Esophagus (tissue), 2 donors: ENCODE results near the gene WDR62. TPM values are rescaled to one million over a fixed set of nuclear protein-coding genes. Genes with fewer than 3 reads are reported as not detected.
"Not testable (repeated sequence)": the region's sequence is repeated elsewhere in the genome, so short reads cannot be mapped to it uniquely, and the experiment has no call there.

Experiments used
- H3K27ac ChIP-seq, 2 donors: one replicate each; pipeline ENCODE4 v1.5.1; 2013; ENCODE audit warnings: low read depth in 2 of 2, mild to moderate bottlenecking in 2 of 2, inconsistent platforms in 1 of 2, low read length in 1 of 2, moderate library complexity in 1 of 2
- H3K27me3 ChIP-seq, 2 donors: one replicate each; pipeline ENCODE4 v1.6.1; 2013; ENCODE audit warnings: low read length in 2 of 2, control low read depth in 1 of 2, mild to moderate bottlenecking in 1 of 2; ENCODE audit not compliant: insufficient read depth in 2 of 2, control insufficient read depth in 1 of 2
- H3K36me3 ChIP-seq, 2 donors: one replicate each; pipeline ENCODE4 v1.6.1; 2013; ENCODE audit warnings: low read length in 1 of 2; ENCODE audit not compliant: control insufficient read depth in 2 of 2, insufficient read depth in 2 of 2
- H3K4me1 ChIP-seq, 2 donors: one replicate each; pipeline ENCODE4 v1.6.1; 2013; ENCODE audit warnings: low read length in 1 of 2; ENCODE audit not compliant: control insufficient read depth in 2 of 2, insufficient read depth in 2 of 2
- H3K4me3 ChIP-seq, 2 donors: one replicate each; pipeline ENCODE4 v1.5.1; 2013; ENCODE audit warnings: low read length in 2 of 2, mild to moderate bottlenecking in 2 of 2, low read depth in 1 of 2, moderate library complexity in 1 of 2
- H3K9me3 ChIP-seq, 2 donors: one replicate each; pipeline ENCODE4 v1.6.1; 2013; ENCODE audit warnings: mild to moderate bottlenecking in 2 of 2, low read depth in 1 of 2, low read length in 1 of 2, moderate library complexity in 1 of 2; ENCODE audit not compliant: control insufficient read depth in 2 of 2, insufficient read depth in 1 of 2
- WGBS, 2 donors: extraction: QIAGEN DNeasy Blood & Tissue Kit; methylation state at CpG; one replicate each; pipeline ENCODE4 v1.1.7; 2013; 5-methylcytosine and 5-hydroxymethylcytosine counted together
- polyA plus RNA-seq, 2 donors: library from polyadenylated mRNA; stranded (reverse); fragments of 200-250 nt; gene quantifications; one replicate each; pipeline ENCODE4 v1.2.3, GENCODE V29; 2013
- donor health status: healthy with polysubstance abuse.
- donor health status: Bipolar disorder and iron deficiency.

WDR62 gene
- polyA plus RNA-seq, 2 donors, result 2.1 to 2.7 TPM

DNA sequence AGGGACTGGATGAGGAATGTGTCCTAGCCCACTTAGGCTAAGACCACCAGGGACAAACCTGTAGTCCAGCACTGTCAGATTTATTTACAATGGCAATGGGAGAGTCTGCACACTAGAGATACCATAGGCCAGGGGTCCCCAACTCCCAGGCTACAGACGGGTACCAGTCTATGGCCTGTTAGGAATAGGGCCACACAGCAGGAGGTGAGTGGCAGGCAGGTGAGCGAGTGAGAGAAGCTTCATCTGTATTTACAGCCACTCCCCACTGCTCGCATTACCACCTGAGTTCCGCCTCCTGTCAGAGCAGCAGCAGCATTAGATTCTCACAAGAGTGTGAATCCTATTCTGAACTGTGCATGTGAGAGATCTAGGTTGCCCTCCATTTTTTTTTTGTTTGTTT lies 3.1 kb upstream of the WDR62 start:
- Histone ChIP-seq H3K9me3 (no peaks in the 10 kb centered on the region), H3K27ac (peak overlapping the region in 1 of 2 donors; percentile 15), H3K4me3 (no peak overlapping the region), H3K4me1 (peaks cover 0 to 2% of the 10 kb centered on the region in 2 donors), H3K27me3 (no peaks in the 10 kb centered on the region), H3K36me3 (no peaks in the 10 kb centered on the region)
- WGBS, 2 donors, result 92 to 96% methylated on average over 4 of the region's 4 CpGs

DNA sequence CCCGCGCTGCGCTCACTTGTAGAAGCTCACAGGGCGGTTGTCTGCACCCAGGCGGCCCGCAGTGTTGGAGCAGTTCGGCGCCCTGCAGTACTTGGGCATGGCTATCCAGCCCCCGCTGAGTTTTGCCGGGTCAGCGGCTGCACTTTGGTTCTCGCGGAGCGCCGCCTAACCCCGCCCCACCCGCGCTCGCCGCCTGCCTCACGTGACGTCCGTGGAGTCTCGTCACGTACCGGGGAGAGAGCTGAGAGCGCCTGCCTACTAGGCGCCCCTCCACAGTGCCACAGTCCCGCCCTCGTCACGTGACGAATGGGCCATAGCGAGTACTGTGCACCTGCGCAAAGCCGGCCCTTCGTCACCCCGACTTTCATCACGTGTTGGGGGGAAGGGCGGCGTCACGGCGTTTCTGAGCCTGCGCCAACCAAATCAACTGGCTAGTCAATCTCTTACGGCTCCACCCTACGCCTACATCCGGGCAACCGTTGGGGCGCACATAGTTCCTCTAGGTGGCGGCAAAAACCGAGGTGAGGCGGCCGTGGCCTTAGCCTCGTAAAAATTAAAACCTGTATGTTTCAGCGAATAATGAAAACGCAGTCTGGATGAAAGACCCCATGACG lies 471 bp upstream of the WDR62 start, which contains the start of gene THAP8:
TSS of gene THAP8 (minus strand) at position 167 of the 614 bp plus-strand sequence. CDS start at position 99, 68 bp downstream.
- 0 to 1% methylated on average over 56 of the region's 56 CpGs for WGBS, 2 donors
- Histone ChIP-seq H3K36me3 (no peaks in the 10 kb centered on the region), H3K4me3 (peak within 1 kb of the TSS; percentile 62 to 63)

DNA sequence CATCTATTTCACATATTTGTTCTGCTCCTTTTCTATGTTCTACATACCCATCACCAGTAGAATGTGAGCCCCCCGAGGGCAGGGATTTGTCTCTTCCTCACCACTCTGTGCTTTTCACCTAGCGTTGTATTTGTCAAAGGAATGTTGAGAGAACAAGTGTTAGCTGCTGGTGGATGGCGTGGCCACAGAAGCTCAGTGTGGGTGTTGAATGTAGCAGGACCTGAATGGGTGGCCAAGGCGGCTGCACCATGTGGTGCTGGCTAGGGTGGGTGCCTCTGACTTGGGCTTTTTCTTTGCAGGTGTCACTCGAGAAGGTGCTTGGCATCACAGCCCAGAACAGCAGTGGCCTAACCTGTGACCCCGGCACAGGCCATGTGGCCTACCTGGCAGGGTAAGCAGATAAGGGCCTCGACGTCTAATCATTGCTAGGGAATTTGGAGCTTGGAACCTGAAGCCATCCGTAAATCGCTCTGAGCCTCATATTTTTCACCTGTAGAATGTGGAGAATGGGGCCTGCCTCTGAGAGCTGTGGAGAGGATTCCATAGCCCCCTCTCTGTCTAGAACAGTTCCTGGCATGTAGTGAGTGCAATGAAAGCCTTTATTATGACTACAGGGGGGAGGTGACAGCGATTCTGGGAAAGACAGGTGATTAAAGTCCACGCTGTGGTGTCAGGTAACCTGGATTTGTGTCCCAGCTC lies 3.9 kb downstream of the WDR62 start:
- H3K4me1 ChIP-seq, result no peaks in the 10 kb centered on the region
- H3K36me3 ChIP-seq, result no peaks in the 10 kb centered on the region
- 86 to 89% methylated on average over 12 of the region's 12 CpGs for WGBS, 2 donors
- no peak overlapping the region for H3K27ac ChIP-seq
- no peaks in the 10 kb centered on the region for H3K9me3 ChIP-seq
- no peak overlapping the region for H3K4me3 ChIP-seq
- no peaks in the 10 kb centered on the region for H3K27me3 ChIP-seq

More for the DNA sequence above, 471 bp upstream of the WDR62 start, which contains the start of gene THAP8:
- Histone ChIP-seq H3K27ac (peak within 1 kb of the TSS; percentile 97 to 100), H3K27me3 (no peaks in the 10 kb centered on the region), H3K4me1 (peaks cover 0 to 2% of the 10 kb centered on the region in 2 donors), H3K9me3 (no peaks in the 10 kb centered on the region)

DNA sequence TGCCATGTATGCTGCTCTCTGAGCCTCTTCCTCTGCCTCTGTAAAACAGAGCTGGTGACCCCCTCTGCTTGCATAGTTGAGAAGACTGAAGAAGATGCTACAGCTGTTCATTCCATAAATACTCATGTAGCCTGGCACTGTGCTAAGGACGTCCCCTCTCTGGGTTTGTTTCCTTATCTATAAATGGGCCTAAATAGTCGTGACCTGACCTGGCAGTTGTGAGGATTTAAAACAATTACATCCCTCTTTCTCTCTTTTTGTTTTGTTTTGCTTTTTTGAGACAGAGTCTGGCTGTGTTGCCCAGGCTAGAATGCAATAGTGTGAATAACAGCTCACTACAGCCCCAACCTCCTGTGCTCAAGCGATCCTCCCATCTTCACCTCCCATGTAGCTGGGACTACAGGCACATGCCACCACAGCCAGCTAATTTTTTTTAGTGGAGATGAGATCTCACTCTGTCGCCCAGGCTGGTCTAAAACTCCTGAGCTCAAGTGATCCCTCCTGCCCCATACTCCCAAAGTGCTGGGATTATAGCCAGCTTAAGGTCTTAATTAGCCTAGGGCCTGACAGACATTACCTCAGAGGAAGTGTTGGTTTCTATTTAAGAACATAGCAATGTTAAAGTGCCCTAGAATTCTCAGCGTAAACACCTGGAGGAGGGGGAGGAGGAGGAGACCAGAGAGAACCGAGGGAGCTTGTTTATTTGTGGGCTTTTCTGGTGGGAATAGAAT lies 4.6 kb downstream of the WDR62 start:
- H3K36me3 ChIP-seq, result no peaks in the 10 kb centered on the region
- WGBS, 2 donors, result 80 to 83% methylated on average over 6 of the region's 6 CpGs
- H3K27me3 ChIP-seq, result no peaks in the 10 kb centered on the region
- no peaks in the 10 kb centered on the region for H3K9me3 ChIP-seq
- H3K27ac ChIP-seq, result no peak overlapping the region
- H3K4me1 ChIP-seq, result no peaks in the 10 kb centered on the region
- H3K4me3 ChIP-seq, result no peak overlapping the region

DNA sequence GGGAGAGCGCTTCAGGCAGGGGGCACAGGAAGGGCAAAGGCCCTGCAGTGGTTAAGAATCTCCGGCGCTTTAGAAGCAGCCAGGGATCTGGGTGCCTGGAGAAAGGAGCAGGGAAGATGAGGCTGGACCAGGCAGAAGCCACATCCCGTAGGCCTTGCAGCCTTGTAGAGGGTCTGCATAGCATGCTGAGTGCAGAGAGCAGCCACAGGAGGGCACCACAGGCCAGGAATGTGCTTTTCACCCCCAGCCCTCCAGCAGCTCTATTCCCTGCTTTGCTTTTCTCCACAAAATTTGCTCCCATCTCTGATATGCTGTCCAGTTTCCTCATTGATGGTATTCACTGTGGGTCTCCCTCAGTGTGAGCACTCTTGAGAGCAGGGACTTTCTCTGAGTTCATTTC lies 5.7 kb downstream of the WDR62 start:
- Histone ChIP-seq H3K27me3 (no peaks in the 10 kb centered on the region), H3K4me1 (no peaks in the 10 kb centered on the region), H3K36me3 (no peaks in the 10 kb centered on the region), H3K9me3 (no peaks in the 10 kb centered on the region), H3K27ac (no peak overlapping the region), H3K4me3 (no peak overlapping the region)
- 75 to 82% methylated on average over 4 of the region's 4 CpGs for WGBS, 2 donors

DNA sequence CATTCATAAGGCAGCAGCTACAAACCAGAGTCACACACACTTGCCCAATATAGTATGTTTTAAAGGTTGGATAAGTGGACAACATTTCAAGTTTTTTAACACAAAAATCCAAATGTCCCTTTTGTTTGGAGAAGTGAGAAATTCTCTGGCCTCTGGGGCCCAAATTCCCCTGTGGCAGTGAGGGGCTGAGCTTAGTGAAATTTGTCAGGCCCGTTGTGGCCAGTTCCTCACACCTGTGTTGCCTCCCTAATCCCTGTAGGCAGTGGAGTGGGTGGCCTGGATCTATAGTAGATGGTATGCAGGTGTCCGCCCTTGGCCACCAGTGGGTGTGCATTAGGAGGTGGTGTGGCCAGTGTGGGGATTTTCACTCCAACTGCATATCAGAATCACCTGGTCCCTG lies 6.7 kb downstream of the WDR62 start:
- WGBS, 2 donors, result 88 to 94% methylated on average over 2 of the region's 2 CpGs
- Histone ChIP-seq H3K27ac (no peak overlapping the region), H3K4me1 (no peaks in the 10 kb centered on the region)

DNA sequence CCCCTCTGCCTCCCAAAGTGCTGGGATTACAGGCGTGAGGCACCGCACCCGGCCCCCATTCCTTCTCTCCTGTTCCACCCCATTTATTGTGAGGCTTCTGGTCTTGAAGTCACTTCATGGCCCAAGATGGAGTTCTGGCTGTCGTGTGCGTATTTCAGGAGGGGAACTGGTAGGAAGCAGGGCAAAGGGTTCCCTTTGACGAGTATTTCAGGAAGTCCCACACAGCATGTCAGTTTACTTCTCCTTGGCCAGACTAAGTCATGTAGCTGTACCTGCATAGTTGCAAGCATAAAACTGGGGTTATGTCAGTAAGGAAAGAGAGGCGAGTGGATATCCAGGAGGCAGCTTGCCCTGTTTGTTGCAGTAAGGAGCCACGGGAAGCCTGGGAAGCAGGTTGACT lies 10.1 kb downstream of the WDR62 start:
- no peak overlapping the region for H3K4me3 ChIP-seq
- WGBS, 2 donors, result 94 to 97% methylated on average over 8 of the region's 8 CpGs
- H3K4me1 ChIP-seq, result no peaks in the 10 kb centered on the region
- no peak overlapping the region for H3K27ac ChIP-seq
- H3K27me3 ChIP-seq, result no peaks in the 10 kb centered on the region
- no peaks in the 10 kb centered on the region for H3K9me3 ChIP-seq
- H3K36me3 ChIP-seq, result no peaks in the 10 kb centered on the region

More for the DNA sequence above, 6.7 kb downstream of the WDR62 start:
- H3K9me3 ChIP-seq, result no peaks in the 10 kb centered on the region
- H3K4me3 ChIP-seq, result no peak overlapping the region
- no peaks in the 10 kb centered on the region for H3K36me3 ChIP-seq
- no peaks in the 10 kb centered on the region for H3K27me3 ChIP-seq

DNA sequence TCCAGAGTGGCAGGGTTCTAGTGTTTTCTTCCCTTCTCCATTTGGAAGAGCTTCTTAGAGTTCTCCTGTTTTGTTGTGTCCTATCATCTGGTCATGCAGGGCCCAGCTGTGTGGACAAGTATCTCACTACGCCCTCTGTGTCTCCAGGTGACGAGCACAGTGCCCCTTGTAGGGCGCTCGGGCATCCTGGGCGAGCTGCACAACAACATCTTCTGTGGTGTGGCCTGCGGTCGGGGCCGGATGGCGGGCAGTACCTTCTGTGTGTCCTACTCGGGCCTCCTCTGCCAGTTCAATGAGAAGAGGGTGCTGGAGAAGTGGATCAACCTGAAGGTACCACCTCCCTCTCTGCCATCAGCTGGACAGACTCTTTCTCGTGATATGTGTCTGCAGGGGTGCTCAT lies 13.0 kb downstream of the WDR62 start:
- H3K27ac ChIP-seq, result no peak overlapping the region
- H3K9me3 ChIP-seq, result no peaks in the 10 kb centered on the region
- H3K4me1 ChIP-seq, result peaks cover 0 to 3% of the 10 kb centered on the region in 2 donors
- no peak overlapping the region for H3K4me3 ChIP-seq
- WGBS, 2 donors, result 93 to 97% methylated on average over 11 of the region's 11 CpGs
- H3K27me3 ChIP-seq, result no peaks in the 10 kb centered on the region
- H3K36me3 ChIP-seq, result no peaks in the 10 kb centered on the region

DNA sequence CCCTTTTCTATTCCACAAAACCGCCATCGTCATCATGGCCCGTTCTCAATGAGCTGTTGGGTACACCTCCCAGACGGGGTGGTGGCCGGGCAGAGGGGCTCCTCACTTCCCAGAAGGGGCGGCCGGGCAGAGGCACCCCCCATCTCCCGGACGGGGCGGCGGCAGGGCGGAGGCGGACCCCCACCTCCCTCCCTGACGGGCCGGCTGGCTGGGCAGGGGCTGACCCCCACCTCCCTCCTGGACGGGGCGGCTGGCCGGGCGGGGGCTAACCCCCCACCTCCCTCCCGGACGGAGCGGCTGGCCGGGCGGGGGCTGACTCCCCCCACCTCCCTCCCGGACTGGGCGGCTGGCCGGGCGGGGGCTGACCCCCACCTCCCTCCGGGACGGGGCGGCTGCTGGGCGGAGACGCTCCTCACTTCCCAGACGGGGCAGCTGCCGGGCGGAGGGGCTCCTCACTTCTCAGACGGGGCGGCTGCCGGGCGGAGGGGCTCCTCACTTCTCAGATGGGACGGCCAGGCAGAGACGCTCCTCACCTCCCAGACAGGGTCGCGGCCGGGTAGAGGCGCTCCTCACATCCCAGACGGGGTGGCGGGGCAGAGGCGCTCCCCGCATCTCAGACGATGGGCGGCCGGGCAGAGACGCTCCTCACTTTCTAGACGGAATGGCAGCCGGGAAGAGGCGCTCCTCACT lies 14.3 kb downstream of the WDR62 start:
- H3K9me3 ChIP-seq, H3K27me3 ChIP-seq, H3K27ac ChIP-seq, H3K36me3 ChIP-seq, H3K4me1 ChIP-seq, H3K4me3 ChIP-seq: not testable (repeated sequence)
- 96 to 97% methylated on average over 42 to 54 of the region's 57 CpGs for WGBS, 2 donors
